Stimulated activated CD8-positive, alpha-beta memory T cell treated with anti-CD3 and anti-CD28 coated beads, Interleukin-7, amount 100 ng/mL, for 48 hours (primary cell): ENCODE data around the gene ANGPT4.

ENCODE experiments used
- DNase-seq, 2 donors: peaks; one replicate each; pipeline ENCODE4 v3.0.0-alpha.2; 2020; ENCODE audit warnings: low read depth in 1 of 2; ENCODE audit errors: extremely low read depth in 1 of 2

Gene ANGPT4

DNA sequence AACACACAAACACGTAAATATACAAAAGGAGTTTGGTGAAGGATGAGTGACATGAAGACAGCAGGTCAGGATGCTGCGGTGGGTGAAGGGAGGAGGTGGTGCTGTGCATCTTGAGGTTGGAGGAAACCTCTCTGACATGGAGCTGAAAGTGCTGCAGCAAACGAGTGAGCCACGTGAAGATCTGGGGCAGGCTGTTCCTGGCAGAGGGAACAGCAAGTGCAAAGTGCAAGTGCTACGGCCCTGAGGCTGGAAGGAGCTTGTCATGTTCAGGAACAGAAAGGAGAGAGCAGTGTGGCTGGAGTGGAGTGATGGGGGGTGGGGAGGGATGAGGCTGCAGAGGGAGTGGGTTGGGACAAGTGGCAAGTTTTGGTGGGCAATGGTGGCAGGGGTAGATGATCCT lies 24.8 kb upstream of the ANGPT4 start:
- DNase-seq, result no peak

DNA sequence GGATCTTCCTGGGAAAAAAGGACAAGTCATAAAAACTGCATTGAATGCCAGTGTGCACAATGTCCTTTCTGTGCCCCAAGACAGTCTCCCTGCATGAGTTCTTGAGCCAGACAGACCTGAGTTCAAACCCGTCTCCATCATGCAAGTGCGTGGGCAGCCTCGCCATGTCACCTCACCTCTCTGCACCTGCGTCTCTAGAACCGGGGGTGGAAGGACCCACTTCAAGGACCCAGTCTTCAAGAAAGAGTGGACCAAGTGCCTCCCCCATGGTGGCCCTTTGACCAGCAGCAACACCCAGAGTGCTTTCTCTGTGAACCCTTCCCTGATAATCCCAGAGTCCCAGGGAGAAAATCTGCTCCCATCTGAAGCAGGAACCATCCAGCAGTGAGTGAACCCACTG lies 23.5 kb upstream of the ANGPT4 start:
- DNase-seq, result no peak

DNA sequence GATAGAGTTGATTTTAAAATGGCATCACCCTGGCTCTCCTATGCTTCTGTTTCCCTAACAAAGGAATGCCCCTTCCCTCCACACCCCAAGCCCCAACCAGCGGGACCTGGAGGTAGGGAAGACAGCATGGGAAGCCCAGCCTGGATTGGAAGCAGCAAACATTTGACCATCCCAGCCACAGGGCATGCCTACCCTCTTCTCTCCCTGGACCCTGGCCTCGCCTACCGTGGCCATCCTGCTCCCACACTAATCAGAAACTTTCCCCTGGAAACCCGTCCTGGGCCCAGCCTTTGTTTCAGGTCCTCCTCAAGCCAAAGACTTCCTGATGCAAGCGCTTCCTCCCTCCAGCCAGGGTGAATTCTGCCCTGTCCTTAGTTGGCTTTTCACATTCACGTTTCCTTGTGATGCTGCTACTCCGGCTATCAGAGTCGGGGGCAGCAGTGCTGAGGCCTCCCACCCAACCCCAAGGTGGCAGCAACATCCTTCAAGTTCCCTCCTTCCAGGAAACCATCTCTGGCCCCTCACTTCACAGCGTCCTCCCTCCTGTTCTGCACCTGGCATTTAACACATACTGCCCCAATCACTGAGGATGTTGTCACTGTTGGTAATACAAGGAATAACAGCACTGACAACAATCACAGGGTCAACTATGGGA lies 18.2 kb upstream of the ANGPT4 start:
- no peak for DNase-seq

DNA sequence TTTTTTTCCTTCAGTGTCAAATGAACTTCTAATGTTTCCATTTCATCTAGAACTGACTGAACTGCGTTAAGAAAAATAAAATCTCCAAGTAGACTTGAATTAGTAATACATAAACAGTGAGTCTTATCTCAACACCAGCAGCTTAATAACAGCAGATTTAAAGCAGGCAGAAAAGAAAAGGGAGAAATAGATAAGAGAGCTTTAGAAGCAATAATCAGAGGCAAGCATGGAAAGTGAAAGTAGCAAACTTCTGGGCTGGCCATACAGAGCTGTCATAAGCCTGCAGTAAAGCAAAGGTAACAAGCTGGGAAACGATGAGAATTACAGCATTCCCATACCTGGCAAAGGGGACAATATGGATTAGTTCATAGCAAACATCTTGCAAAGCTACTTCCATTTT lies 16.9 kb upstream of the ANGPT4 start:
- no peak for DNase-seq

DNA sequence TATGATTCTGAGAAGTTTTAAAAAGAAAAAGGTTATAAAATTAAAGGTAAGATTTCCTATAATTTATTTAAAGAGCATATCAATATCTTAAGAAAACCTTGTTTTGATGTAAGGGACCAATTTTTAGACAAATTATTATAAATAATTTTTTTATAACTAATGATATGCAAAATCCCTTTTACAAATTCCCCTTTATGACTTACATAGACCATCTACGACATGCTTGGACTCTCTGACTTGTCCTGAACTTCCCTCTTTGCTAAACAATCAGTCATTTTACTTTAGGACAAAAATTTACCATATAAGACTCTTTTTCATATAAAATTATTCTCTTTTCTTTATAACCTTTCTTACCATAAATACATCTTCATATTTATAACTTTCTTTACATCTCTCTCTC lies 15.3 kb upstream of the ANGPT4 start:
- DNase-seq, result no peak

DNA sequence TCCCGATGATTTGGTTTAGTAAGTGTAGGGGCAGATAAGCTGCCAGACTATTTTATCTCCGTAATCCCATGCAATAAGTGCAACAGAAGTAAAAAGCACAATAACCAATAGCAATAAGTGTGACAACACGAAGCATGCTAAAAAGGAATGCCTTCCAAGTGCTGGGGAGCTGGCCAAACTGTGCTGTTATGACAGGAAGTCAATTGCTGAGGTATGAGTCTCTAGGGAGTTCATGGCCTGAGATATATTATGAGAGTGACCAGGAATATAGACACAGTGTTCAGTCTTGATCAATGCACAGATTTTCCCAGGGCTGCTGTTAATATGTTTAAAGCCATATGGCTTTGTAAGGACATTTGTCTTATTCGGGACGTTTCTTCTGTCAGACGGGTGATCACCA lies 10.5 kb upstream of the ANGPT4 start:
- no peak for DNase-seq

DNA sequence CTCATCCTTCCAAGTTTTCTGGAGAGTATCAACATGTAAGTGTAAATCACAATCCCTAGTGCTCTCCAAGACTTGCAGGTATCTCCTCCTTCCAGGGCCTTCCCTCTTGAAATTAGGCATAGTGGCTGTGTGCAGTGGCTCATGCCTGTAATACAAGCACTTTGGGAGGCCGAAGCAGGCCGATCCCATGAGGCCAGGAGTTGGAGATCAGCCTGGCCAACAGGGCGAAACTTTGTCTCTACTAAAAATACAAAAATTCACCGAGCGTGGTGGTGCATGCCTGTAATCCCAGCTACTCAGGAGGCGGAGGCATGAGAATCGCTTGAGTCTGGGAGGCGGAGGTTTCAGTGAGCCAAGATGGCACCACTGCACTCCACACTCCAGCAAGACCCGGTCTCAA lies 9.4 kb upstream of the ANGPT4 start:
- DNase-seq, result no peak

DNA sequence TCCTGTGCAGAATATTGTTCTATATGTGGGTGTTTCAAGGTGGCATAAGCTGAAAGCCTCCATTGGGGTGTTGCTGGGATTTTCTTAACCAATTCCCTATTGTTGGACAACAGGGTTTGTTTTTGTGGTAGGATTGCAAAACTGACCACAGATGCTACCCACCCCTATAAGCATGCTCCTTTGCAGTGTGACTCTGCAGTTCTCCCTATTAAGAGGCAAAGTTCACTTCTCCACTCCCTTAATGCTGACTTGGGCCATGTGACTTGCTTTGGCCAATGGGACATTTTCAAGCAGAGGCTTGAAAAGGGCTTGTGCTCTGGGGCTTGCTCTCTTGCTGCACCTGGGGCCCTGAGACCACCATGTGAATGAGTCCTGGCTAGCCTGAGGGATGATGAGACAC lies 8.5 kb upstream of the ANGPT4 start:
- no peak for DNase-seq

DNA sequence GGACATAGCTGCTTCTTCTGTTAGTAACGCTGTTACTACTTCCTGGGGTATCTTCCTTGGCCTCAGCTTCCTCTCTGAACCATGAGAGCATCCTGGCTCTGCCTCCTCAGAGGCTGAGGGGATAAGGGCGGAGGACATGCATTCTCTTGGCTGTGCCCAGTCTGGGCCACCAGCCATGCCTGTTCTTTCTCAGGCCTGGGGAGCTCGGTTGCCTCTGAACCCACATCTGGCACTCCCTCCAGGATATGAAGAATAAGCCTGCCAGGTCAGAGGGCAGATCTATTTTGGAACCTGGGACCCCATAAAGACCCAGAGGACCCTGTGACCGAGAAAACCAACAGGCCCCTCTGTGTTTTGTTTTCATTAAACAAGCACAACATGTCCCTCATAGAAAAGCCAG lies 6.6 kb upstream of the ANGPT4 start:
- no peak for DNase-seq

DNA sequence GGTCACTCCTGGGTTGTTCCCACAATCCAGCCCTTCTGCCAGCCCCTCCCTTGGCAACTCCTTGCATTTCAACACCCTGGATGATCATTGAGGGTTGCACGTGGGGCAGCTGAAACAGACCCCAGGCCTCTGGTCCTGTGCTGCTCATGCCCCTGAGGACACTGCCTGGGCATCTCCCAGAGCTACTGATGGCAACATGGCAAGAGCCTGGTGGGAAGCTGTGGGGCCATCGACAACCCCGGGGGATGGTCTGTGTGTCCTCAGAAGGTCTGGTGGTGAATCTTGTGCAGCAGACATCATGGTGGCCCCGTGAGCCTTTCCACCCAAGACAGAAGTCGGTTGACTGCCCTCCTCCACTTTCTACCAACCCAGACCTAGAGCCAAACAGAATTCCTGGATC lies 4.9 kb upstream of the ANGPT4 start:
- DNase-seq, result no peak

DNA sequence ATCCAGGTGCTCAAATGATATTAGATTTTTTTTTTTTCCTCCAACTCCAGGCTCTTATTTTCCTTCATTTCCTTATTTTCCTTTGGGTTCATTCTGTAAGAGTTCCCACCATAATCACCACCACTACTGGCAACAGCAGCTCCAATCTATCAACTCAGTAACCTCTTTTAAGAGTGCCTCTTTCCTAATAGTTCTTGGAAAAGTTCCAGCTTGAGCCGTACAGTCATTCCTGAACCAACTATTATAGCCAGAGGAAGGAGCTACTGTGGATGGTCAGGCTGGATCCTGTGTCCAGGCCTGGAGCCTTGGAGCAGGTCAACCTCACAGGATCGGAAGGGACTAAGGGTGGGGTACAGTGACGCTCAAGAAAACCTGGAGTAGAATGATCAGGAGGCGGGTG lies 4.2 kb upstream of the ANGPT4 start:
- no peak for DNase-seq

DNA sequence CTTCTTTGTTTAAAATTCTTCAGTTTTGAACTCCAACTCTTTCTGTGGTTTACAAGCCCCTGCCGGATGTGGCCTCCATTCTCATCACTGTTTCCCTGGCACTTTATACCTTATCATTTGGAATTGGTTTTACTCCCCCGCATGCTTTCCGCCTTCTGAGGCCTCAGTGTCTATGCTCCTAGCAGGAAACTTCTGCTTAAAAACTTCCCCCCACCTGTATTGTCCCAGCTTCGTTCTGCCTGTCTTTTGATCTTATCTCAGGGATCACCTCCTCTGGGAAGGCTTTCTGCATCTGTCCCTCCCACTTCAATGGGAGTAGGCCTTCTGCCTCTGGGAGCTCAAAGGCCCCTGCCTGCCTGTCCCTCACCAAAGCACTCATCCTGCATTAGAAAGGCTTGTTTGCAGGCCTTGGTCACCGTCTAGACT lies 3.4 kb upstream of the ANGPT4 start:
- DNase-seq, result no peak

DNA sequence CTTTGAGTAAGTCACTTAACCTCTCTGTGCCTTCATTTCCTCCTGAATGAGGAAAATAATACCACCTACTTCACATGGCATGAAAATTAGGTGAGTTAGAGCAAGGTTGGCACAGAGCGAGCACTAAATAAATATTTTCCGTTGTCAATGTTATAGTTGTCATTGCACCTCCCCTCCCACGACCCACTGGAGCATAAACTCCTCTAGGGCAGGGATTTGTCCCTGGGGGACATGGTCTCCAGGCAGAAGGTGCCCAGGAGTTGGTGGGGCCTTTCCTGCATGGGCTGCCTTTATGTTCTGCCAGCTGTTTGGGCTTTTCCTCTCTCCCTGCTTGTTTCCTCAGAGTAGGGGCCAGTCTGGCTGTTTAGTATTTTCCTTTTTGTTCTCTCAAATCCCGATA lies 1.3 kb upstream of the ANGPT4 start:
- DNase-seq, result no peak

DNA sequence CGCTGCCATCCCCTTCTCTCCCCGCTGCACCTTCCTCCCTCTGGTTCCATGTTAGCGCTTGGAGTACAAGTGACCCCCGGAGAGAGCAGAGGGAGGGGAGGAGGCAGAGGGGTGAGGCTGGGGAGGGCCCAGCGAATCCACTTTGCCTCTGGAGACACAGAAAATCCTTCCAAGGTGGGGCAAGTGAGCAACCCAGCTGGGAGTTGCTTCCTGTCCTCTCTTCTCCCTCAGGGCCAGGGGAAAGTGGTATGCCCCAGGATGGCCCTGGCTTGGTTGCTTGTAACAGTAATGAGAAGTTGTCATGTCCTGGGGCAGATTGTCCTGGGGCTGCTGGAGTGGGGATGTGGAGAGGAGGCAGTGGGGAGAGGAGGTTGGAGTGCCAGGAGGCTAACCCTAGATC lies 691 bp upstream of the ANGPT4 start:
- DNase-seq, result no peak

DNA sequence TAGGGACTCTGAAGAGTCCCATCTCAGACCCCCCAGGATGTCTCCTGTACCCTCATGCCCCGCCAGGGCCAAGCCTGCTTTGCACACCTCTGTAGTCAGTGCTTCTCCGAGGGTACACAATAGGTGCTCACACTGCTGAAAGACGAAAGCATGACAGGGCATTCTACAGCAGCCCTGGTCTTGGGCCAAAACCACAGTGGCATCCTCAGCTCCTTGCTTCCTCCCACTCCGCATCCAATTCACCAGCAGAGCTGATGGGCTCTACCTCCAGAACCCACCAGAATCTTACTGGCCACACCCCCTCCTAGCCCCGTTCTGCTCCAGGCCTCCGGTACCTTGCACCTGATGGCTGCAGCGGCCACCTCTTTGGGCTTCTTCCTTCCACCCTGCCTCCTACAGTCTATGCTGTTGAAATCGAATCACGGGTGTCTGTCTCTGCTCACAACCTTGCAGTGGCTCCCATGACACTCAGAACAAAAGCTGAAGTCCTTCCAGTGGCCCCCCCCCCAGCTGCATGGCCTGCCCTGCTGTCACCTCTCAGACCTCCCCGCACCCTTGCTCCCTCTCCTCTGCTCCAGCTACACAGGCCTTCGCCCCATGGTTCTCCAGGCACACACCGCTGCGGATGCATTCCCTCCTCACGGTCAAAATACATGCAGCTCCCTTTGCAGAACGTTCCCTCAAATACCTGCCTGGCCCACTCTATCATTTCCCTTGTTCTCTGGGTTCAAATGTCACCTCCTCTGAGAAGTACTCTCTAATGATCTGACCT lies 1.2 kb downstream of the ANGPT4 start:
- no peak for DNase-seq

DNA sequence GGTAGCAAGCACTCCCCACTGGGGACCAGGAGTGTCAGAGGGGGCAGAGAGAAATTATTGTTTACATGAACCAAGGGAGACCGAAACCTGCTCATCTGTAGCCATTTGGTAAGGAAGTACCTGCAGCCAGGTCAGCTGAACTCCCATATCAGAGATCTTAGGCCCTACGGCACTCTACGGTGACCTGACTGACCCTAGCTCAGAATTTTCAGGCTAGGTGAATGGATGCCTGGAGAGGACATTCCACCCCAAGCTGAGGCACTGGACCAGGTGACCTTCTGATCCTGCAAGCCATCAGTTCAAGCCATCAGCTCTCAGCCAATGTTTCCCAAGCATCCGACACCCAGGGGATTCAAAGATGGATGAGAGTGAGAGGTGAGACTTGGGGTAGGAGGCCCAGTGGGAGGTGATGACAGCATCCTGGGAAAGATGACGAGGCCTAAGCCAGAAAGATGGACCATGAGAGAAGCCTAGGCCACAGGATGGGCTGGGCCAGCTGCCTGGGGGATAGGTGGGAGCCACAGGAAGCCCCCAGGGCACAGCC lies 2.8 kb downstream of the ANGPT4 start:
- DNase-seq, result no peak

DNA sequence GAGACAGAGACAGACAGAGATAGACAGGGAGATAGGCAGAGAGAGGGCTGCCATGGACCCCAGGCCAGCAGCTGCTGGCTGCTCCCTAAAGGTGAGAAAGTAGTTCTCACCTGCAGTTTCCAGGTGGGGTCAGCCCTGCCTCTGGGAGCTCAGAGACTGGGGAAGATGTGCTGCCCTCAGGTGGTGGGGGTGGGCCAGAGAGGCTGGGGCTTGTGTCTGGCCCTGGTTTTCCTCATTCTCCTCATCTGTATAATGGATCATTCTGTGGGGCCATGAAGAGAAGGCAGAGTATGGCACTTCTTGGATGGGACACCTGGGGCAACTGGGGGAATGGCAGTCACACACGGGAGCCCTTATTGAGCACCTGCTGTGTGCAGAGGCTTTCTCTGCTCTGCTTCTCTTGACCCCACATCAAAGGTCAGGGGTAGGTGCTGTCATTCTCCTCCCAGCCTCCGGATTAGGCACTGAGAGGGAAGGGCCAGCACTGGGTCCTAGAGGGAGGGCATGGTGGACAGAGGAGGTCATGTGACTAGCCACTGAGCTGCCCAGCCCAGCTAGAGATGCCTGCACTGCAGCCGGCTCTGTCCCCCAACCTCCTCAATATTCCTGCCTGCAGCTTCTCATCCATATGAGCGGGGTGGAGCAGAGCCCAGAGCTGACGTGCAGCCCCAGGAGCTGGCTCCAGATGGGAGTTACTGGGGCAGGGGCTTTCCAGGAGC lies 4.1 kb downstream of the ANGPT4 start:
- no peak for DNase-seq

DNA sequence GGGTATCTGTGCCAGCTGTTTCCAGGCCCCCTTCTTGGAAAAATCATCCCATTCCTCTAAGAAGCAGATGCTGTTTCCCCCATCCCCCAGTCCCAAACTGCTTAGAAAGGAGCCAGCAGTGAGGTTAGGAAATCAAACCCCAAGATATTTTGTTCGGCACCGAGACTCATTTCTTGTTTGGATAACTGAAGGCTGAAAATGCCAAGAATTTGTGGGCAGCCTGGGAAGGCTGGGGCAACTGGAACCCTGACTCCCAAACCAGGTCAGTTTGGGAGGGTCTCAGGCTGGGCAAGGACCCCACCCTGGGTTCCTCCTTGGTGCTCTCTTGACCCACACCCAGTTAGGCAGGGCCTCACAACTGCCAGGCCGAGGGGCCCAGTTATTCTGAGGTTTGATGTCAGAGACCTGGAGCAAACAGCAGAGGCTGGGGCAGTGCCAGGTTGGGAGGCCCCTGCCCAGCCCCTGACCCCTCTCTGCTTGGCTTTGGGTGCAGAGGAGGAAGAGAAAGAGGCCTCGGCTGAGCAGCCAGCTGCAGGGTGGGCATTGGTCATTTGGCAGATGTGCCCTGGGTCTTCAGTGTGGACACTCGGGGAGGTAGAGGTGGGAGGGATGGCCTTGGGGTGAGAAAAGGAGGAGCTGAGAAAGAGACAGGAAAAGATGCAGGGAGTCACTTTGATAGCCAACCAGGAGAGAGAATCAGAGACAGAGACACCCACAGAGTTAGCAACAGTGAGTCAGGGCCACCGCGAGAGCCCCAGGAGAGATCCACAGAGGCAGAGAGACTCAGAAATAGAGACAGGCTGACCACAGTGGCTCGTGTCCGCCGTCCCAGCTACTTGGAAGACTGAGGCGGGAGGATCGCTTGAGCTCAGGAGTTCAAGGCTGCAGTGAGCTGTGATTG lies 5.0 kb downstream of the ANGPT4 start:
- DNase-seq, result no peak

DNA sequence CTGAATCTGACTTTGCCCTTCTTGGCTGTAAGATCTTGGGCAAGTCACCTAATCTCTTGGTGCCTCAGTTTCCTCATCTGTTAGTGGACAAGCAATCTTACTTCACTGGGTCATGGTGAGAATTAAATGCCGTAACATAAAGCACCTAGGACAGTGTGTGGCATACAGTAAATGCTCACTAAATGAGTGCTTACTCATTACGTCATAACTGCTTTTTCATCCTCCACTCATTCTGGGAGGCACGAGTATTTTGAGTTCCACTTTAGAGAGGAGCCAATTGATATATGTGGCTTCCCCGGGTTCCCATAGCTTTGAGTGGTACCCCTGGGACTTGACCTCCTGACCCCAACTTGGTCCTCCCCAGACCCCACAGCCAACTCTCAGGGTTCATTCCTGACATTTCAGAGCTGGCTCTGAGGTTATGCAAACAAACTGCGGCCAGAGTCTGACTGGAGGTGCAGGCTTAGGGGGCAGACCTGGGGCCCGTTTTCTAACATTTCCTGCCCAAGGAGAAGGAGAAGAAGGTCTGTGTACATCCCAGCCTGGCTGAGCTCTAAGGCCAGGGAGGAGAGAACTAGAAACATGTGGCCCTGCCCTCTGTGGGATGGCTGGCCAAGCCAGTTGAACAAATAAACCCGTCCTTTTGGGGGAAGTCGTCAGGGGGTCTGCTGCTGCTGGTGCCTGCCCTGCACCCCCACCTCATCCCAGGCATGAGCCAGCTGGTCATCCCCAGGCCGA lies 5.8 kb downstream of the ANGPT4 start:
- no peak for DNase-seq

DNA sequence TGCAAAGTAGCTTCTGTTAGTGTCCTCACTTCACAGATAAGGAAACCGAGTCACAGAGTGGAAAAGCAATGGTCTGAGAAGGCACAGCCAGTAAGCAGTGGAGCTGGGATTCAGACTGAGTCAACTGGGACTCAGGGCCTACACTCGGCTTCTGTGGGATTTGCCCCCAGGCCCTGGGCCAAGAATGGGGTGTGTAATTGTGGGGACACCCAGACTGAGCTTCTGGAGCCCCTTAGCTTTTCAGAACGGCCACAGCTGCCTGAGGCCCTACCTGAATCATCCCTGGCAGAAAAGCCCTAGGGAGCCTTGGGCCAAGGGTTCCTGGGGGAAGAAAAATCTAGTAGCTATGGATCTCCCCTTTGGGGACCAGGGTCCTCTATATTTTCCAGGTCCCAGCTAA lies 6.5 kb downstream of the ANGPT4 start:
- DNase-seq, result no peak
